ENCODE measurements around the gene USP22. TPM values are rescaled to one million over a fixed set of nuclear protein-coding genes. Genes with fewer than 3 reads are reported as not detected.

The USP22 gene
- total RNA-seq, 1 experiment from 2014 or later, result 224 TPM

GRCh38 chr17:21036361-21036881 is 6.4 kb downstream of the USP22 start:
- Histone ChIP-seq H3K4me3 (ENCODE audit: low read depth in 2 of 2, low read length in 2 of 2) (no peak overlapping the region), H3K27ac (ENCODE audit: low read length) (no peak overlapping the region), H3K27me3 (ENCODE audit: control insufficient read depth, insufficient read depth, low read length) (no peaks in the 10 kb centered on the region), H3K36me3 (ENCODE audit: control insufficient read depth, insufficient read depth, low read length) (peaks cover 7% of the 10 kb centered on the region), H3K9me3 (ENCODE audit: control insufficient read depth, insufficient read depth, low read depth, low read length) (no peaks in the 10 kb centered on the region), H3K4me1 (ENCODE audit: control insufficient read depth, insufficient read depth, low read length) (peaks cover 51% of the 10 kb centered on the region)
- in situ Hi-C loops (cut with HindIII; ENCODE audit: low pct_unique_long_range_greater_than_20kb, low sequenced_read_pairs), result no loop called here
- ATAC-seq, result no peak
- no peak for DNase-seq (ENCODE audit: low read depth, low spot score)
- POLR2A ChIA-PET, result no interaction called here
- CTCF ChIA-PET, result no interaction called here
- TF ChIP-seq CTCF (IDR thresholded peaks at IDR 0.05) (no peak), TCF7L2 (IDR thresholded peaks at IDR 0.05; ENCODE audit: low read depth, low read length) (no peak)
- no TSS peak for BruUV-seq (replicated peaks)
- intact Hi-C loops (cut with micrococcal nuclease; ENCODE audit: unreplicated experiment), result no loop called here

GRCh38 chr17:21035406-21035805 is 7.4 kb downstream of the USP22 start:
- no peak overlapping the region for H3K4me3 ChIP-seq (ENCODE audit: low read depth in 2 of 2, low read length in 2 of 2)
- TF ChIP-seq CTCF (IDR thresholded peaks at IDR 0.05), result no peak
- TF ChIP-seq TCF7L2 (IDR thresholded peaks at IDR 0.05; ENCODE audit: low read depth, low read length), result no peak
- no peak for TF ChIP-seq SIN3A (IDR thresholded peaks at IDR 0.05; ENCODE audit: borderline replicate concordance, insufficient read depth, low read depth, low read length)
- no peak for TF ChIP-seq POLR2AphosphoS5 (IDR thresholded peaks at IDR 0.05; ENCODE audit: low read depth, low read length)
- TF ChIP-seq, protein P1, sequence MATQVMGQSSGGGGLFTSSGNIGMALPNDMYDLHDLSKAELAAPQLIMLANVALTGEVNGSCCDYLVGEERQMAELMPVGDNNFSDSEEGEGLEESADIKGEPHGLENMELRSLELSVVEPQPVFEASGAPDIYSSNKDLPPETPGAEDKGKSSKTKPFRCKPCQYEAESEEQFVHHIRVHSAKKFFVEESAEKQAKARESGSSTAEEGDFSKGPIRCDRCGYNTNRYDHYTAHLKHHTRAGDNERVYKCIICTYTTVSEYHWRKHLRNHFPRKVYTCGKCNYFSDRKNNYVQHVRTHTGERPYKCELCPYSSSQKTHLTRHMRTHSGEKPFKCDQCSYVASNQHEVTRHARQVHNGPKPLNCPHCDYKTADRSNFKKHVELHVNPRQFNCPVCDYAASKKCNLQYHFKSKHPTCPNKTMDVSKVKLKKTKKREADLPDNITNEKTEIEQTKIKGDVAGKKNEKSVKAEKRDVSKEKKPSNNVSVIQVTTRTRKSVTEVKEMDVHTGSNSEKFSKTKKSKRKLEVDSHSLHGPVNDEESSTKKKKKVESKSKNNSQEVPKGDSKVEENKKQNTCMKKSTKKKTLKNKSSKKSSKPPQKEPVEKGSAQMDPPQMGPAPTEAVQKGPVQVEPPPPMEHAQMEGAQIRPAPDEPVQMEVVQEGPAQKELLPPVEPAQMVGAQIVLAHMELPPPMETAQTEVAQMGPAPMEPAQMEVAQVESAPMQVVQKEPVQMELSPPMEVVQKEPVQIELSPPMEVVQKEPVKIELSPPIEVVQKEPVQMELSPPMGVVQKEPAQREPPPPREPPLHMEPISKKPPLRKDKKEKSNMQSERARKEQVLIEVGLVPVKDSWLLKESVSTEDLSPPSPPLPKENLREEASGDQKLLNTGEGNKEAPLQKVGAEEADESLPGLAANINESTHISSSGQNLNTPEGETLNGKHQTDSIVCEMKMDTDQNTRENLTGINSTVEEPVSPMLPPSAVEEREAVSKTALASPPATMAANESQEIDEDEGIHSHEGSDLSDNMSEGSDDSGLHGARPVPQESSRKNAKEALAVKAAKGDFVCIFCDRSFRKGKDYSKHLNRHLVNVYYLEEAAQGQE (IDR thresholded peaks at IDR 0.05; ENCODE audit: insufficient read depth in 1 of 2, low read depth in 2 of 2, low read length in 1 of 2), result no peak
- no peak for ATAC-seq
- DNase-seq (ENCODE audit: low read depth, low spot score), result no peak
- in situ Hi-C loops (cut with HindIII; ENCODE audit: low pct_unique_long_range_greater_than_20kb, low sequenced_read_pairs) (no loop called here), intact Hi-C loops (cut with micrococcal nuclease; ENCODE audit: unreplicated experiment) (no loop called here)
- 0 out of 2 replicates have a peak overlapping the region, but pooled peaks have one; percentile 63 for H3K27ac ChIP-seq (ENCODE audit: low read length)
- no peaks in the 10 kb centered on the region for H3K9me3 ChIP-seq (ENCODE audit: control insufficient read depth, insufficient read depth, low read depth, low read length)
- H3K4me1 ChIP-seq (ENCODE audit: control insufficient read depth, insufficient read depth, low read length), result peaks cover 55% of the 10 kb centered on the region
- H3K36me3 ChIP-seq (ENCODE audit: control insufficient read depth, insufficient read depth, low read length), result peaks cover 6% of the 10 kb centered on the region; the same call in 1 of the 2 replicates
- ChIA-PET POLR2A (no interaction called here), CTCF (interaction anchor here (0.6 kb wide), 1 partner anchor 422 kb away, joined by 3 read pairs; no protein-coding TSS in a partner anchor)
- BruUV-seq (replicated peaks), result no TSS peak
- no peaks in the 10 kb centered on the region for H3K27me3 ChIP-seq (ENCODE audit: control insufficient read depth, insufficient read depth, low read length)
